ENCODE measurements around the gene TNRC6B.
"Not testable (repeated sequence)": the region's sequence is repeated elsewhere in the genome, so short reads cannot be mapped to it uniquely, and the experiment has no call there.

The TNRC6B gene, protein sequence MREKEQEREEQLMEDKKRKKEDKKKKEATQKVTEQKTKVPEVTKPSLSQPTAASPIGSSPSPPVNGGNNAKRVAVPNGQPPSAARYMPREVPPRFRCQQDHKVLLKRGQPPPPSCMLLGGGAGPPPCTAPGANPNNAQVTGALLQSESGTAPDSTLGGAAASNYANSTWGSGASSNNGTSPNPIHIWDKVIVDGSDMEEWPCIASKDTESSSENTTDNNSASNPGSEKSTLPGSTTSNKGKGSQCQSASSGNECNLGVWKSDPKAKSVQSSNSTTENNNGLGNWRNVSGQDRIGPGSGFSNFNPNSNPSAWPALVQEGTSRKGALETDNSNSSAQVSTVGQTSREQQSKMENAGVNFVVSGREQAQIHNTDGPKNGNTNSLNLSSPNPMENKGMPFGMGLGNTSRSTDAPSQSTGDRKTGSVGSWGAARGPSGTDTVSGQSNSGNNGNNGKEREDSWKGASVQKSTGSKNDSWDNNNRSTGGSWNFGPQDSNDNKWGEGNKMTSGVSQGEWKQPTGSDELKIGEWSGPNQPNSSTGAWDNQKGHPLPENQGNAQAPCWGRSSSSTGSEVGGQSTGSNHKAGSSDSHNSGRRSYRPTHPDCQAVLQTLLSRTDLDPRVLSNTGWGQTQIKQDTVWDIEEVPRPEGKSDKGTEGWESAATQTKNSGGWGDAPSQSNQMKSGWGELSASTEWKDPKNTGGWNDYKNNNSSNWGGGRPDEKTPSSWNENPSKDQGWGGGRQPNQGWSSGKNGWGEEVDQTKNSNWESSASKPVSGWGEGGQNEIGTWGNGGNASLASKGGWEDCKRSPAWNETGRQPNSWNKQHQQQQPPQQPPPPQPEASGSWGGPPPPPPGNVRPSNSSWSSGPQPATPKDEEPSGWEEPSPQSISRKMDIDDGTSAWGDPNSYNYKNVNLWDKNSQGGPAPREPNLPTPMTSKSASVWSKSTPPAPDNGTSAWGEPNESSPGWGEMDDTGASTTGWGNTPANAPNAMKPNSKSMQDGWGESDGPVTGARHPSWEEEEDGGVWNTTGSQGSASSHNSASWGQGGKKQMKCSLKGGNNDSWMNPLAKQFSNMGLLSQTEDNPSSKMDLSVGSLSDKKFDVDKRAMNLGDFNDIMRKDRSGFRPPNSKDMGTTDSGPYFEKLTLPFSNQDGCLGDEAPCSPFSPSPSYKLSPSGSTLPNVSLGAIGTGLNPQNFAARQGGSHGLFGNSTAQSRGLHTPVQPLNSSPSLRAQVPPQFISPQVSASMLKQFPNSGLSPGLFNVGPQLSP (N-terminal part only)

GRCh38 chr22:40177738-40178416 is at the start of gene TNRC6B:
Gene TNRC6B, plus strand, starts transcription at chr22:40177925. Its CDS starts 211 bp downstream, at chr22:40178136.
- peak in 2 of 3 experiments; percentile 45 to 59 for DNase-seq (ENCODE audit: low read depth in 3 of 3)

GRCh38 chr22:40128989-40129388 is 48.7 kb upstream of the TNRC6B start:
- no peak for DNase-seq (ENCODE audit: low read depth in 3 of 3)

DNA sequence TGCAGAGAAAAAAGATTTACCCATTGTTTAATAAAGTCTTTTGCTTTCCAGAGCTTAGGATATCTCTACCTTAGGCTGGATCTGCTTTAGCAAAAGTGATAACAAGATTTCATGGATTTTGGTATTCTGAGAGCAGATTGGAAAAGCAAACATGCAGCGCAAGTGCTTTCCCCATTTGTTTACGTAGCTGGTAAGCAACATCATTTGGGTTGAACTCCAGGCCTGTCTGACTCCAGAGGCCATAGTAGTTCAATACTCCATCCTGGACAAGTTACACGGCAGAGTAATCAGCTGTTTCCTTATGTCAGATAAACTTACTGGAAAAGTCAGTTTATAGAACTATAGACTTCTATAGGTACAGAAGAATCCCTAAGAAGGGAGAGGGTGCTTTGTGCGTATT is 40.6 kb upstream of the TNRC6B start:
- no peak for DNase-seq (ENCODE audit: low read depth in 3 of 3)

DNA sequence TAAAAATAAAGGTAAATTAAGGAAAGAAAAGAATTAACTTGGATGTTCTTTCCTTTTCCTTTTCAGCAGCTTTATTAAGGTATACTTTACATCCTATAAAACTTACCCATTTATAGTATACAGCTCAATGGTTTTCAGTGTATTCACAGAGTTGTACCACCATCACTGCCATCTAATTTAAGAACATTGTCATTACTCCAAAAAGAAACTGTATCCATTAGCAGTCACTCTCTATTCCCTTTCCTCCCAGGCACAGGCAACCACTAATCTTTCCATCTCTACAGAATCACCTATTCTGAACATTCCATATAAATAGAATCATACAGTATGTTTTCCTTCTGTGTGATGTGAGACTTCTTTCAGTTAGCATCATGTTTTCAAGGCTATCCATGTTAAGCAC is 38.9 kb upstream of the TNRC6B start:
- DNase-seq (ENCODE audit: low read depth in 3 of 3): no peak

DNA sequence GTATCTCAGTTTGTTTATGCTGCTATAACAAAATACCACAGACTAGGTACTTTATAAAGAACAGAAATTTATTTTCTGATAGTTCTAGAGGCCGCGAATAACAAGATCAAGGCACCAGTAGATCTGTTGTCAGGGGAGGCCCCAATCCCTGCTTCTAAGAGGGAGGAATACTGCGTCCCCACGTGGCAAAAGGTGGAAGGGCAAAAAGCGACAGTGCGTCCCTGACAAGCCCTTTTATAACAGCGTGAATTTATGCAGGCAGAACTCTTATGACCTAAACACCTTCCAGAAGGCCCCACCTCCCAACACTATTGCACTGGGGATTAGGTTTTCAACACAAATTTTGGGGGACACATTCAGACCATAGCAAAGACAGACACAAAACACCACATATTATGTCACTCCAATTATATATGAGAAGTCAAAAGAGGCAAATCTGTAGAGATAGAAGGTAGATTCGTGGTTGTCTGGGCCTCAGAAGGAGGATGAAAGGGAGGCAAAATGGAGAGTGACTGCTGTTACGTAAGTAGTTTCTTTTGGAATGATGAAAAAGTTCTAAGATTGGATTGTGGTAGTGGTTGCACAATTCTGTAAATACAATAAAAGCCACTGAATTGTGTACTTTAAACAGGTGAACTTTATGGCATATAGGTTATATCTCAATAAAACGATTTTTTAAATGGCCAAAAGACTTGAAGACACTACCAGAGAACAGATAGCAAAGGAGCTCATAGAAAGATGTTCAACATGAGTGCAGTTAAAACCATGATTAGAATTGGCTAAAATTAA is 30.1 kb upstream of the TNRC6B start:
- no peak for DNase-seq (ENCODE audit: low read depth in 3 of 3)

GRCh38 chr22:40153192-40153591 is 24.5 kb upstream of the TNRC6B start:
- no peak for DNase-seq (ENCODE audit: low read depth in 3 of 3)

- no peak for DNase-seq (ENCODE audit: low read depth in 3 of 3)
Measured at GRCh38 chr22:40153705-40154104, 24.0 kb upstream of the TNRC6B start.

DNA sequence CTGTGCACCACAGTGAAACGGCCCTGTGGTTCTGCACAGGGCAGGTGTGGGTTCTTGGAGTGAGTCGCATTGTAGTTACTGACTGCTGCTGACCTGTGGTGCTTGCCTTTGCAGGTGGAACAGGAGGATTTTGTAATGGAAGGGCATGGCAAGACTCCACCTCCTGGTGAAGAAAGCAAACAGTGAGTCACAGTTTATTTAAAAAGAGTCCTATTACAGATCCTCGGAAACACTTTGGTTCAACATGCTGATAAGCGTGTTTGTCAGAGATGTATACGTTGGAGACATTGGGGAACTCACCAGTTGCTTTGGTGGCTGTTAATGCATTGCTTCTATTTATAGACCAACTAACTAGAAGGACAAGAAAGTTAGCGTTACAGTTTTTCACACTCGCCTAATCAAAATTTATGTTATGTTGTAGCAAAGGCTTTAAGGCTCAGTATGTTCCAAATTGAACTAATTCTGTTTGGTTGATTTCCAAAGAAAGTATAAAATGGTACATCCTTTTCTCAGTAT is 21.7 kb upstream of the TNRC6B start:
- no peak for DNase-seq (ENCODE audit: low read depth in 3 of 3)

DNA sequence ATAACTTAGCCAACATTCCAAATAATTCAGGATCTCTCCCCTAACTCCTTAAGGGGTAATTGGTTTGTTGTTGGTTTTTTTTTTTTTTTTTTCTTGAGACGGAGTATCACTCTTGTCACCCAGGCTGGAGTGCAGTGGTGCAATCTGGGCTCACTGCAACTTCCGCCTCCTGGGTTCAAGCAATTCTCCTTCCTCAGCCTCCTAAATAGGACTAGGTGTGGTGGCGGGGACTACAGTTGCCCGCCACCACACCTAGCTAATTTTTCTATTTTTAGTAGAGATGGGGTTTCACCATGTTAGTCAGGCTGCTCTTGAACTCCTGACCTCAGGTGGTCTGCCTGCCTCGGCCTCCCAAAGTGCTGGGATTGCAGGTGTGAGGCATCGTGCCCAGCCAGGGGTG is 21.0 kb upstream of the TNRC6B start:
- DNase-seq (ENCODE audit: low read depth in 3 of 3): not testable (repeated sequence)

DNA sequence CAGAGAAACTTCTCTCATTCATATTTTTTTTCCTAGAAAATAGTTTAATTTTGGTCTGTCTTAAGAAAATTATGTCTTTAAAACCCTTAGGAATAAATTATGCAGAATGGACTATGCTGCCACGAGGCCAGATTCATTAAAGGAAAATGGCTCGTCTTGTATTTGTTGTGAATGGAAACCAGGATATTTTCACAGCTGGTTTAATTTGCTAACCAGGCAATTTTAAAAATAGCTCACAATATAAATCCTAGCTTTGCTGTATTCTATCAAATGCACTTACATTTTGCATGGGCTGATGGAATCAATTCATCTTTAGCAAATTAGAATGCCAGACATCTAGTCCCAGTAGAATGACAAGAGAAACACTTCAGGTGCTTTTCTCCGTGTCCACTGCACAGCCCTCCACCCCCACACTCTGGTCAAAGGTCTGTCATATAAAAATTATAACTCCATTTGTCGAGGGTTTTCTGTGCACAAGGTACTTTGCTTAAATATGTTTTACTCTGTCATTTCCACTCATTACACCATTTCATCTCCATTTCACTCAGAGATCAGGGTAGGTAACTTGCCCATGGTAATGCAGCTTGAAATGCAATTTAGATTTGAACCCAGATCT is 20.3 kb upstream of the TNRC6B start:
- no peak for DNase-seq (ENCODE audit: low read depth in 3 of 3)

DNA sequence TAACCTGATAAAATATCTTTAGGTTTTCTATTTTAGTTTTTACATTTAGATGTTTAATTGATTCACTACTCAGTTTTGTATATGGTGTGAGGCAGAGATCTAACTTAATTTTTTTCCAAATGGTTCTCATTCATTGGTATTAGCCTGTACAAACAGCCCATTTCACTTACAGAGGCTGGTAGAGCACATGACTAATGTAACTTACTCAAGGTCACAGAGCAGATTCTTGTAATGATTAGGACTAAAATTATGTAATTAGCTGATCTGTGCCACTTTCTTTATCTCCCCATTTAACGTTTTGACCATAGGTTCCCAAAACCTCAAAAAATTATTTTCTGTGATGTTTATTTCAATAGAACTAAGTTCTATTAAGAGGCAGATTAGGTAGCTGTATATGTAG is 16.5 kb upstream of the TNRC6B start:
- DNase-seq (ENCODE audit: low read depth in 3 of 3): no peak

DNA sequence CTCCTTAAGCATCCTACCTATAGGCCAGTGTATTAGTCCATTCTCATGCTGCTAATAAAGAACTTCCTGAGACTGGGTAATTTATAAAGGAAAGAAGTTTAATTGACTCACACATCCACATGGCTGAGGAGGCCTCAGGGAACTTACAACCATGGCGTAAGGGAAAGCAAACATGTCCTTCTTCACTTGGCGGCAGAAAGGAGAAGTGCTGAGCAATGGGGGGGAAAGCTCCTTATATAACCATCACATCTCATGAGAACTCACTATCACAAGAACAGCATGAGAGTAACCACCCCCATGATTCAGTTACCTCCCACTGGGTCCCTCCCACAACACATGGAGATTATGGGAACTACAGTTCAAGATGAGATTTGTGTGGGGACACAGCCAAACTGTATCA is 12.2 kb upstream of the TNRC6B start:
- DNase-seq (ENCODE audit: low read depth in 3 of 3): not testable (repeated sequence)

- DNase-seq (ENCODE audit: low read depth in 3 of 3): no peak
Measured at GRCh38 chr22:40175611-40176244, 2.0 kb upstream of the TNRC6B start.

GRCh38 chr22:40176921-40177737 is 596 bp upstream of the TNRC6B start:
- DNase-seq (ENCODE audit: low read depth in 3 of 3): peak; percentile 25 to 68 (median 59)

DNA sequence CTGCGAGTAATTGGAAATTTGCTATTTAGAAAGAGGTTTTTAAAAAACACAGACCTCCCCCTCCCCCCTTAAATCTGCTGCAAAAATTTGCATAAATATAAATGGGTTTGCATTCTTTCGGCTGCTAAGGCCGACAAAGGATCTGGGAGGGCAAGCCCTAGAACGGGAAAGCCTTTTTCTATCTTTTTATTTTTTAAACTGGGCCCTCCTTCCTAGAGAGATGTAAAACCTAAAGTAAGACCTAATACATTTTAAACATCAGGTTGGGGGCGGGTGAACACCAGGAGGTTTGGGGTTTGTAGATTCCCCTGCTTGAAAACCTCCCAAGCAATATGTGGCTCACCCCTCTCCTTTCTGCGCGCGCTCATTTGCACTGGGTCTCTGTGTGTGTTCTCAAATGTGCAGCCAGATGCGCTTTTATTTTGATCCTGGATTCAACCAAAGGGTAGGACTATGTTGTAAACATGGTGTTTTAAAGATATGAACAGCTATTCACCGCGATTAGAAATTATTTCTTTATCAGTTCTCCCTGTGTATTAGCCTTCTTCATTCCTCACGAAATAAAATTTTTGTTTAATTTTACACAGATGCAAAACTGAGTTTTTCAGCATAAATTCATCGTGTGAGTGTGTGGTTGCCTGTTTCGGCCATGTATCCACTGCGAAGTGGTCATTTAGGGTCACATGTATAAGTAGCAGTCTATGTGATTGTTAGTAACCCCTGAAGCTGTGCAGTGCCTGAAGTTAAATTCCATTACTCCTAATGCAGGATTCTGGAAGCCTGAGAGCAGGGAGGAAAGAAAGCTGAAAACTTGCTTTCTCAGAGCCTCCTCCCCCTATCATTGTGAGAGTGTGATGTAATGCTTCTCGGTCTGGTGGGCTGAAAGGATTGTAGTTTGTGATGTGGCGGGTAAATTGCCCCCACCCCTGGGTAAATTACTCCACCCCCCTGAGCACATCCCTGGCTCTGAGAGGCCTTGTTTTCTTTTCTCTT is 988 bp downstream of the TNRC6B start:
- DNase-seq (ENCODE audit: low read depth in 3 of 3): no peak

DNA sequence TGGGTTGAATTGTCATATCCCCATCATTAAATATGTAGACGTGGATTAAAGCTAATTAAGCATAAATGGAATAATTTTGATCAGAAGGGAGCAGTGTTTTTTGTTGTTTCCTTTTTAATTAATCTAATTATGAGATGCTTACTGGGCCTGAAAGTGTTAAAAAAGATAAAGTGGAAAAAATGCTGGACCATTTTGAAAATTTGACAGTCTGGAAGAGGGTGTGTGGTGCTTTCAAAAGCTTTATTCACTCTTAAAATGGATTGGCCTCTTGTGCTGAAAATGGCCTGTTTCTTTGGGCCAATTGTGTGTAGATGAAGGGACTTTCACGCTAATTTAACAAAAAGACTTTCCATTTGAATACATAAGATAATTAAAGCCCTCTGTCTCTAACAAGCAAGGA is 1.8 kb downstream of the TNRC6B start:
- DNase-seq (ENCODE audit: low read depth in 3 of 3): no peak

- no peak for DNase-seq (ENCODE audit: low read depth in 3 of 3)
Measured at GRCh38 chr22:40180403-40180802, 2.7 kb downstream of the TNRC6B start.

Data from stimulated activated CD4-positive, alpha-beta T cell treated with anti-CD3 and anti-CD28 coated beads, TNF-alpha, amount 100 ng/mL, for 4 hours (primary cell).